Calu3 (cell line): Measurements from ENCODE around the gene SLC20A1. TPM values are rescaled to one million over a fixed set of nuclear protein-coding genes. Genes with fewer than 3 reads are reported as not detected.

Experiments
- BruUV-seq: library from RNA; stranded (reverse); fragments of 400-500 nt; replicated peaks from 2 replicates; lab custom pipeline; 2021; lab: Mats Ljungman, UMichigan
- CTCF ChIA-PET: fragments of 300-600 bp; sonication (Branson Sonifier 250); formaldehyde crosslinking; loops from one replicate; lab custom pipeline; 2022; ENCODE audit warnings: antibody characterized with exemption; lab: Charles Lee
- DNase-seq: peaks from one replicate; pipeline ENCODE4 v3.0.0; 2022
- H3K27ac Mint-ChIP-seq: one replicate; pipeline ENCODE4 v1.8.0; 2022; ENCODE audit warnings: mixed read lengths; ENCODE audit not compliant: unreplicated experiment
- H3K27me3 Mint-ChIP-seq: one replicate; pipeline ENCODE4 v1.8.0; 2022; ENCODE audit warnings: mixed read lengths; ENCODE audit not compliant: unreplicated experiment
- H3K36me3 Mint-ChIP-seq: one replicate; pipeline ENCODE4 v1.8.0; 2022; ENCODE audit warnings: mild to moderate bottlenecking, moderate library complexity, mixed read lengths; ENCODE audit not compliant: insufficient read depth, unreplicated experiment
- H3K4me1 Mint-ChIP-seq: one replicate; pipeline ENCODE4 v1.8.0; 2022; ENCODE audit warnings: mild to moderate bottlenecking, low read depth, mixed read lengths; ENCODE audit not compliant: unreplicated experiment
- H3K4me3 Mint-ChIP-seq: one replicate; pipeline ENCODE4 v1.8.0; 2022; ENCODE audit warnings: mild to moderate bottlenecking, low read depth, moderate library complexity, mixed read lengths; ENCODE audit not compliant: unreplicated experiment
- H3K9me3 Mint-ChIP-seq: one replicate; pipeline ENCODE4 v1.8.0; 2022; ENCODE audit warnings: low read depth, mixed read lengths; ENCODE audit not compliant: unreplicated experiment
- intact Hi-C: fragments of 100-400 bp; cut with micrococcal nuclease; formaldehyde crosslinking; loops from one replicate; pipeline ENCODE4 v1.10.0; 2022; ENCODE audit not compliant: unreplicated experiment
- total RNA-seq: library from RNA; stranded (reverse); gene quantifications from 2 replicates; pipeline ENCODE4 v1.2.3, GENCODE V29; 2022
- TF ChIP-seq, protein P1 (sequence below): fragments of 200-600 bp; IDR thresholded peaks from one replicate; pipeline ENCODE4 v1.8.0; 2022; ENCODE audit warnings: antibody characterized with exemption; ENCODE audit not compliant: unreplicated experiment

Gene SLC20A1
- total RNA-seq, 1 experiment from 2014 or later = 84.5 TPM

DNA sequence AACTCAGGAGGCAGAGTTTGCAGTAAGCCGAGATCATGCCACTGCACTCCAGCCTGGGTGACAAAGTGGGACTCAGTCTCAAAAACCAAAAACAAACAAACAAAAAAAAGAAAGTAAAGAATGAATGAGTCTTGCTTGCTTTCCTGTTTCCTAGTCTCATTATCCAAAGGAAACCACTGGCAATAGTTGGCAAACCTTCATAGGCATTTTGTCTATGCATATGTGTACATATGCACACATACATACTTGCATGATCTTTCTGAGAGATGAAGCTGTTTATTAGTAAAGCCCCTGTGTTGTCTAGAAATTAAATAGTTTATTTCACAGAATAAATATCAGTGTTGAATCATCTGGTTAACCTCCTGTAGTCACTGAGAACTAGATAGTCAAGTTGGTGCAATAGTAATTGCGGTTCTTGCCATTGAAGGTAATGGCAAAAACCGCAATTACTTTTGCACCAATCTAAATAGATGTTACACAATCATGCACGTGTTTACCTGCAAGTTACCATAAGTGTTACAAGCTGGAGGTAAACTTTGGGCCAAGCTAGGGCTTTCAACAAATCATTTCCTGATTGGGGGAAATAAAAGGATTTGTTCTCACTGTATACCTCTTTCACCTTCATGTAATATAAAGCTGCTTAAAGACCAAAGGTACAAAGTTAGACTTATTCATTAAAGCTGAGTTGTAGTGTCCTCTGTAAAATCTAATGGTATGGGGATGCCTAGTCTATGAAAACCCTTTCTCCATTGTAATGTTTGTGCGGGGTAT, 24.7 kb downstream of the SLC20A1 start:
- H3K36me3 Mint-ChIP-seq = peaks cover 21% of the 10 kb centered on the region
- no peaks in the 10 kb centered on the region for H3K4me1 Mint-ChIP-seq
- TF ChIP-seq, protein P1, sequence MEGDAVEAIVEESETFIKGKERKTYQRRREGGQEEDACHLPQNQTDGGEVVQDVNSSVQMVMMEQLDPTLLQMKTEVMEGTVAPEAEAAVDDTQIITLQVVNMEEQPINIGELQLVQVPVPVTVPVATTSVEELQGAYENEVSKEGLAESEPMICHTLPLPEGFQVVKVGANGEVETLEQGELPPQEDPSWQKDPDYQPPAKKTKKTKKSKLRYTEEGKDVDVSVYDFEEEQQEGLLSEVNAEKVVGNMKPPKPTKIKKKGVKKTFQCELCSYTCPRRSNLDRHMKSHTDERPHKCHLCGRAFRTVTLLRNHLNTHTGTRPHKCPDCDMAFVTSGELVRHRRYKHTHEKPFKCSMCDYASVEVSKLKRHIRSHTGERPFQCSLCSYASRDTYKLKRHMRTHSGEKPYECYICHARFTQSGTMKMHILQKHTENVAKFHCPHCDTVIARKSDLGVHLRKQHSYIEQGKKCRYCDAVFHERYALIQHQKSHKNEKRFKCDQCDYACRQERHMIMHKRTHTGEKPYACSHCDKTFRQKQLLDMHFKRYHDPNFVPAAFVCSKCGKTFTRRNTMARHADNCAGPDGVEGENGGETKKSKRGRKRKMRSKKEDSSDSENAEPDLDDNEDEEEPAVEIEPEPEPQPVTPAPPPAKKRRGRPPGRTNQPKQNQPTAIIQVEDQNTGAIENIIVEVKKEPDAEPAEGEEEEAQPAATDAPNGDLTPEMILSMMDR = no peak
- CTCF ChIA-PET = interaction anchor here (0.7 to 1.4 kb wide), 6 partner anchors 15 to 55 kb away, joined by 3 to 6 read pairs (median 3); no protein-coding TSS in a partner anchor
- DNase-seq = no peak
- no peak overlapping the region for H3K4me3 Mint-ChIP-seq
- no TSS peak for BruUV-seq
- H3K9me3 Mint-ChIP-seq = no peaks in the 10 kb centered on the region
- no peaks in the 10 kb centered on the region for H3K27me3 Mint-ChIP-seq
- H3K27ac Mint-ChIP-seq = no peak overlapping the region
- intact Hi-C loops = no loop called here

DNA sequence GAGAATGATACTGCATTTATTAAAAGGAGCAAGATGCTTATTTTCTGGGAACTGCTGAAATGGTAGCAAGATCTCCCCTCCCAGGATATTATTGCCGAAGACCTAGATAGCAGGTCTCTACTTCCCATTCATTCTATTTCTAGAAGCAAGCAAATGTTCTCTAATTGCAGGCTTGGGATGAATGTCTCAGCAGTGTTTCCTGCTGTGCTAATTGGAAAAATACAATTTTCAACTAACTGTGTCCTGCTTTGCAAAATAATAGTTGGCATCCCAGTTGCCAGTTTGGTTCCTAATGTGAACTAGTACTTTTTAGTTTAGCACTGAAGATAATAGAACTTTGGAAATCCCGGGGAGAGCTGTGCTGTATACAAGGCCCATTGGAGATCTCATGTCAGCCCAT, 26.1 kb downstream of the SLC20A1 start:
- DNase-seq = no peak
- no peaks in the 10 kb centered on the region for H3K9me3 Mint-ChIP-seq
- intact Hi-C loops = no loop called here
- TF ChIP-seq, protein P1 = no peak
- H3K4me3 Mint-ChIP-seq = no peak overlapping the region
- H3K27ac Mint-ChIP-seq = no peak overlapping the region
- H3K36me3 Mint-ChIP-seq = peaks cover 8% of the 10 kb centered on the region
- BruUV-seq = no TSS peak
- no peaks in the 10 kb centered on the region for H3K4me1 Mint-ChIP-seq
- CTCF ChIA-PET = interaction anchor here (0.6 to 1.2 kb wide), 2 partner anchors 26 to 140 kb away, joined by 3 read pairs; no protein-coding TSS in a partner anchor
- H3K27me3 Mint-ChIP-seq = no peaks in the 10 kb centered on the region

DNA sequence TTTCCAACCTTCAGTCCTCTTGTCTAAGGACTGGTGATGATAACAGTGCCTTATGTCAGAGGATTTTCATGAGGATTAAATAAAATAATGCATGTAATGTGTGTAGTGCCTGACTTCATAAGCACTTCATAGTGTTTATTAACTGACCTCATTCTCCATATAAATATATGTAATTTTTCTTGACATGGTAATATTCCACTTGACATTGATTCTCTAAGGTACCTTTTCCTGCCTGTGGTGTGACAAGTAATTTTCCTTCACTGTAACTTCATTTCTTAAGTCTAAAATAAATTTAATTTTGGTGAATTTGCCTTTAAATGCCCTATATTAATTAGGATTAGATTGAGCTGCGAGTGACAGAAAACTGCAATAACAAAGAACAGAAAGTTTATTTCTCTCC, 27.3 kb downstream of the SLC20A1 start:
- intact Hi-C loops = no loop called here
- BruUV-seq = no TSS peak
- no peak for DNase-seq
- CTCF ChIA-PET = no interaction called here
- Mint-ChIP-seq H3K27me3 (no peaks in the 10 kb centered on the region), H3K4me3 (no peak overlapping the region), H3K36me3 (peaks cover 8% of the 10 kb centered on the region), H3K4me1 (no peaks in the 10 kb centered on the region), H3K27ac (no peak overlapping the region), H3K9me3 (no peaks in the 10 kb centered on the region)
- TF ChIP-seq, protein P1 = no peak

DNA sequence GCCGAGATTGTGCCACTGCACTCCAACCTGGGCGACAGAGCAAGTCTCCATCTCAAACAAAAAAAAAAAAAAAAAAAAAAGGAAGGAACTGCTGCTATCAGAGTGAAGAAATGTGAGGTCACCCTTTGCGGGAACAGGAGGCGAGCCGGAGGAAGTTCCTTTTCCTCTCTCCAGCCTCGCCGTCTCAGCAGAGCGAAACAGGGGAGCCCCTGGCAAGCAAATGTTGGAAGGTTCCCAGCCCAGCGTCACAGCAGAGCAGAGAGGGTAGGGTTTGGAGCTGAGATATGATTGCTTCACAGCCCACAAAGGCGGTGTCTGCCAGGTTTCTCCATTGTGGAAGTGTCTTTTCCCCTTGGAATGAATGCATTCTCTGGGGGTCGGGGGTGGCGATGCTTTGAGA, 28.5 kb downstream of the SLC20A1 start:
- Mint-ChIP-seq H3K27ac (no peak overlapping the region), H3K4me3 (no peak overlapping the region), H3K9me3 (no peaks in the 10 kb centered on the region), H3K27me3 (no peaks in the 10 kb centered on the region), H3K36me3 (peaks cover 3% of the 10 kb centered on the region), H3K4me1 (no peaks in the 10 kb centered on the region)
- CTCF ChIA-PET = no interaction called here
- no TSS peak for BruUV-seq
- TF ChIP-seq, protein P1 = no peak
- no peak for DNase-seq
- intact Hi-C loops = no loop called here
